T-cell (primary cell): ENCODE data around the gene BTBD7. TPM values are rescaled to one million over a fixed set of nuclear protein-coding genes. Genes with fewer than 3 reads are reported as not detected.

ENCODE experiments used
- ATAC-seq, 4 experiments: fragments of 200-7000 bp in 3 of 4; fragments of 150-1000 bp in 1 of 4; cut with Tn5 transposase; replicated peaks in 1 of 4; 1 replicate in 3 of 4; 2 replicates in 1 of 4; pipeline ENCODE4 v1.10.0; 2021; ENCODE audit warnings: moderate library complexity in 3 of 4, mild to moderate bottlenecking in 2 of 4, moderate number of reproducible peaks in 1 of 4
- CTCF ChIA-PET, 2 donors: fragments of 300-600 bp; sonication (Branson Sonifier 250); formaldehyde crosslinking; loops; one replicate each; lab custom pipeline; 2022; ENCODE audit warnings: antibody characterized with exemption in 2 of 2; lab: Charles Lee
- POLR2A ChIA-PET, 2 donors: fragments of 300-600 bp; sonication (Branson Sonifier 250); formaldehyde crosslinking; loops; one replicate each; lab custom pipeline; 2022; ENCODE audit warnings: antibody characterized with exemption in 2 of 2; lab: Charles Lee
- DNase-seq, 35 experiments: peaks; one replicate each; pipeline versions ENCODE4 v3.0.0 to v3.0.0-alpha.2; 2013 to 2023
- H3K27ac ChIP-seq: one replicate; pipeline ENCODE4 v1.5.1; 2013; ENCODE audit warnings: low read length
- H3K27me3 ChIP-seq, 2 experiments: replicated peaks in 1 of 2; 1 replicate in 1 of 2; 2 replicates in 1 of 2; pipeline versions ENCODE4 v1.6.1 to v1.7.0; 2013; ENCODE audit warnings: low read length in 1 of 2, mixed read lengths in 1 of 2; ENCODE audit not compliant: control insufficient read depth in 2 of 2, insufficient read depth in 2 of 2; ENCODE audit errors: extremely low read depth in 1 of 2
- H3K36me3 ChIP-seq, 2 donors: 1 replicate in 1 of 2; 2 replicates in 1 of 2; pipeline versions ENCODE4 v1.6.1 to v1.7.0; 2013; ENCODE audit warnings: low read length in 1 of 2; ENCODE audit not compliant: control insufficient read depth in 2 of 2, insufficient read depth in 1 of 2; ENCODE audit errors: extremely low read depth in 1 of 2
- H3K4me1 ChIP-seq, 2 experiments: 1 replicate in 1 of 2; 2 replicates in 1 of 2; pipeline versions ENCODE4 v1.6.1 to v1.7.0; 2013; ENCODE audit warnings: low read length in 2 of 2, mixed read lengths in 1 of 2; ENCODE audit not compliant: insufficient read depth in 2 of 2, control insufficient read depth in 1 of 2; ENCODE audit errors: extremely low read depth in 1 of 2
- H3K4me3 ChIP-seq, 2 donors: 1 replicate in 1 of 2; 2 replicates in 1 of 2; pipeline versions ENCODE4 v1.5.1 to v1.7.0; 2013; ENCODE audit warnings: mild to moderate bottlenecking in 2 of 2, low read length in 1 of 2, moderate library complexity in 1 of 2; ENCODE audit not compliant: control insufficient read depth in 1 of 2; ENCODE audit errors: extremely low read depth in 1 of 2
- H3K9me3 ChIP-seq: 2 replicates; pipeline ENCODE4 v1.7.0; 2013
- H3K27ac Mint-ChIP-seq, 2 donors: one replicate each; pipeline ENCODE4 v1.8.0; 2020 to 2021; ENCODE audit warnings: mild to moderate bottlenecking in 2 of 2, mixed read lengths in 2 of 2
- H3K27me3 Mint-ChIP-seq, 2 donors: one replicate each; pipeline ENCODE4 v1.8.0; 2021 to 2022; ENCODE audit warnings: mixed read lengths in 2 of 2
- H3K36me3 Mint-ChIP-seq: one replicate; pipeline ENCODE4 v1.8.0; 2021; ENCODE audit warnings: mixed read lengths
- H3K4me1 Mint-ChIP-seq, 3 donors: one replicate each; pipeline ENCODE4 v1.8.0; 2020 to 2022; ENCODE audit warnings: mixed read lengths in 3 of 3, mild to moderate bottlenecking in 1 of 3
- H3K4me3 Mint-ChIP-seq, 3 donors: one replicate each; pipeline ENCODE4 v1.8.0; 2020 to 2022; ENCODE audit warnings: mild to moderate bottlenecking in 3 of 3, mixed read lengths in 3 of 3, moderate library complexity in 3 of 3
- H3K9me3 Mint-ChIP-seq, 3 donors: one replicate each; pipeline ENCODE4 v1.8.0; 2020 to 2022; ENCODE audit warnings: mixed read lengths in 3 of 3
- WGBS: methylation state at CpG from one replicate; pipeline ENCODE4 v1.1.5; 2013; ENCODE audit warnings: missing lambda C conversion rate; ENCODE audit not compliant: insufficient coverage; 5-methylcytosine and 5-hydroxymethylcytosine counted together
- total RNA-seq, 35 experiments: library from RNA in 6 of 35; stranded (reverse) in 6 of 35; fragments of 120-200 nt in 1 of 35; gene quantifications; one replicate each; pipeline versions ENCODE4 v1.2.1 to v1.2.4 and lab custom pipeline; 2013 to 2026

The BTBD7 gene
- total RNA-seq, 5 donors from 2014 or later (not counting 1 experiment from before 2014, with no cell fraction given) = 21.6 to 26.1 (median 26.0) TPM

GRCh38 chr14:93267149-93267711, 65.6 kb downstream of the BTBD7 start:
- peaks cover 0 to 4% of the 10 kb centered on the region in 2 experiments for H3K4me1 ChIP-seq
- CTCF ChIA-PET = no interaction called here
- peaks cover 5 to 13% of the 10 kb centered on the region in 2 donors for H3K36me3 ChIP-seq
- H3K27me3 Mint-ChIP-seq = no peaks in the 10 kb centered on the region
- H3K9me3 Mint-ChIP-seq = no peaks in the 10 kb centered on the region
- DNase-seq (no peak), ATAC-seq (no peak)
- peaks cover 19 to 41% (median 35%) of the 10 kb centered on the region in 3 donors for H3K4me1 Mint-ChIP-seq
- peaks cover 25% of the 10 kb centered on the region for H3K36me3 Mint-ChIP-seq
- no peak overlapping the region for H3K27ac ChIP-seq
- no peaks in the 10 kb centered on the region for H3K27me3 ChIP-seq
- 91% methylated on average over 1 of the region's 3 CpGs for WGBS
- no peak overlapping the region for H3K27ac Mint-ChIP-seq
- POLR2A ChIA-PET = no interaction called here
- H3K4me3 ChIP-seq = no peak overlapping the region
- H3K4me3 Mint-ChIP-seq = no peak overlapping the region
- no peaks in the 10 kb centered on the region for H3K9me3 ChIP-seq

GRCh38 chr14:93266127-93266526, 66.7 kb downstream of the BTBD7 start:
- Histone ChIP-seq H3K9me3 (no peaks in the 10 kb centered on the region), H3K27me3 (no peaks in the 10 kb centered on the region), H3K27ac (no peak overlapping the region), H3K36me3 (peaks cover 5 to 13% of the 10 kb centered on the region in 2 donors), H3K4me1 (peaks cover 0 to 4% of the 10 kb centered on the region in 2 experiments), H3K4me3 (no peak overlapping the region)
- 100% methylated on average over 3 of the region's 6 CpGs for WGBS
- Mint-ChIP-seq H3K4me1 (peaks cover 19 to 35% (median 34%) of the 10 kb centered on the region in 3 donors), H3K36me3 (peaks cover 24% of the 10 kb centered on the region), H3K27me3 (no peaks in the 10 kb centered on the region), H3K4me3 (no peak overlapping the region), H3K9me3 (no peaks in the 10 kb centered on the region), H3K27ac (no peak overlapping the region)
- ATAC-seq (no peak), DNase-seq (no peak)
- ChIA-PET POLR2A (no interaction called here), CTCF (interaction anchor here in 1 of 2 donors (0.7 kb wide), 1 partner anchor 12 kb away, joined by 3 read pairs; no protein-coding TSS in a partner anchor)

GRCh38 chr14:93263416-93263815, 69.4 kb downstream of the BTBD7 start:
- Histone ChIP-seq H3K36me3 (peaks cover 5 to 20% of the 10 kb centered on the region in 2 donors), H3K4me3 (no peak overlapping the region), H3K27ac (no peak overlapping the region), H3K4me1 (peaks cover 0 to 4% of the 10 kb centered on the region in 2 experiments), H3K9me3 (no peaks in the 10 kb centered on the region), H3K27me3 (no peaks in the 10 kb centered on the region)
- no peak overlapping the region for H3K27ac Mint-ChIP-seq
- WGBS = no CpG with 5 or more reads among the region's 1 CpG
- H3K36me3 Mint-ChIP-seq = peaks cover 30% of the 10 kb centered on the region
- ChIA-PET CTCF (no interaction called here), POLR2A (no interaction called here)
- DNase-seq = no peak
- peaks cover 19 to 30% (median 28%) of the 10 kb centered on the region in 3 donors for H3K4me1 Mint-ChIP-seq
- ATAC-seq = no peak
- H3K9me3 Mint-ChIP-seq = no peaks in the 10 kb centered on the region
- H3K4me3 Mint-ChIP-seq = no peak overlapping the region
- H3K27me3 Mint-ChIP-seq = no peaks in the 10 kb centered on the region

- Mint-ChIP-seq H3K4me3 (no peak overlapping the region), H3K4me1 (peaks cover 15 to 22% (median 21%) of the 10 kb centered on the region in 3 donors), H3K36me3 (peaks cover 27% of the 10 kb centered on the region), H3K27ac (peak overlapping the region in 1 of 2 donors; percentile 28), H3K9me3 (no peaks in the 10 kb centered on the region), H3K27me3 (no peaks in the 10 kb centered on the region)
- ATAC-seq = no peak
- H3K27ac ChIP-seq = no peak overlapping the region
- no CpG with 5 or more reads among the region's 2 CpGs for WGBS
- DNase-seq = no peak
- no peak overlapping the region for H3K4me3 ChIP-seq
- no peaks in the 10 kb centered on the region for H3K27me3 ChIP-seq
- ChIA-PET POLR2A (no interaction called here), CTCF (no interaction called here)
- peaks cover 0 to 4% of the 10 kb centered on the region in 2 experiments for H3K4me1 ChIP-seq
- H3K9me3 ChIP-seq = no peaks in the 10 kb centered on the region
- peaks cover 5 to 20% of the 10 kb centered on the region in 2 donors for H3K36me3 ChIP-seq
These were observed 70.4 kb downstream of the BTBD7 start for GRCh38 chr14:93262446-93262845.

- no peaks in the 10 kb centered on the region for H3K9me3 Mint-ChIP-seq
- no peak overlapping the region for H3K27ac Mint-ChIP-seq
- ATAC-seq (no peak), DNase-seq (no peak)
- ChIA-PET CTCF (no interaction called here), POLR2A (no interaction called here)
- no peak overlapping the region for H3K4me3 ChIP-seq
- no peaks in the 10 kb centered on the region for H3K4me1 Mint-ChIP-seq
- peaks cover 57% of the 10 kb centered on the region for H3K36me3 Mint-ChIP-seq
- no peaks in the 10 kb centered on the region for H3K9me3 ChIP-seq
- H3K27me3 ChIP-seq = no peaks in the 10 kb centered on the region
- H3K4me1 ChIP-seq = no peaks in the 10 kb centered on the region
- 100% methylated on average over 4 of the region's 7 CpGs for WGBS
- no peak overlapping the region for H3K4me3 Mint-ChIP-seq
- no peak overlapping the region for H3K27ac ChIP-seq
- no peaks in the 10 kb centered on the region for H3K27me3 Mint-ChIP-seq
- peaks cover 12 to 62% of the 10 kb centered on the region in 2 donors for H3K36me3 ChIP-seq
These were observed 83.6 kb downstream of the BTBD7 start for GRCh38 chr14:93249128-93249831.

- H3K27me3 Mint-ChIP-seq = no peaks in the 10 kb centered on the region
- no peaks in the 10 kb centered on the region for H3K27me3 ChIP-seq
- no peak for ATAC-seq
- H3K4me3 Mint-ChIP-seq = no peak overlapping the region
- POLR2A ChIA-PET = no interaction called here
- H3K4me3 ChIP-seq = no peak overlapping the region
- H3K36me3 Mint-ChIP-seq = peaks cover 62% of the 10 kb centered on the region
- H3K27ac ChIP-seq = no peak overlapping the region
- DNase-seq = no peak
- peaks cover 8 to 67% of the 10 kb centered on the region in 2 donors for H3K36me3 ChIP-seq
- H3K4me1 Mint-ChIP-seq = no peaks in the 10 kb centered on the region
- no peaks in the 10 kb centered on the region for H3K9me3 Mint-ChIP-seq
- H3K4me1 ChIP-seq = no peaks in the 10 kb centered on the region
- H3K27ac Mint-ChIP-seq = no peak overlapping the region
- H3K9me3 ChIP-seq = no peaks in the 10 kb centered on the region
- CTCF ChIA-PET = no interaction called here
These were observed 86.3 kb downstream of the BTBD7 start for GRCh38 chr14:93246534-93246933.
